B cell (primary cell): Measurements from ENCODE around the gene SORT1.

Experiments
- EZH2 ChIP-seq: IDR thresholded peaks from 2 replicates; pipeline ENCODE4 v1.6.1; 2012; ENCODE audit warnings: borderline replicate concordance, low read depth, mild to moderate bottlenecking, moderate library complexity, low read length; ENCODE audit not compliant: insufficient read depth, poor library complexity, severe bottlenecking
- TF ChIP-seq, protein P1 (sequence below): fragments of 200-600 bp; IDR thresholded peaks from one replicate; pipeline ENCODE4 v1.8.0; 2022; ENCODE audit warnings: antibody characterized with exemption, mild to moderate bottlenecking

DNA sequence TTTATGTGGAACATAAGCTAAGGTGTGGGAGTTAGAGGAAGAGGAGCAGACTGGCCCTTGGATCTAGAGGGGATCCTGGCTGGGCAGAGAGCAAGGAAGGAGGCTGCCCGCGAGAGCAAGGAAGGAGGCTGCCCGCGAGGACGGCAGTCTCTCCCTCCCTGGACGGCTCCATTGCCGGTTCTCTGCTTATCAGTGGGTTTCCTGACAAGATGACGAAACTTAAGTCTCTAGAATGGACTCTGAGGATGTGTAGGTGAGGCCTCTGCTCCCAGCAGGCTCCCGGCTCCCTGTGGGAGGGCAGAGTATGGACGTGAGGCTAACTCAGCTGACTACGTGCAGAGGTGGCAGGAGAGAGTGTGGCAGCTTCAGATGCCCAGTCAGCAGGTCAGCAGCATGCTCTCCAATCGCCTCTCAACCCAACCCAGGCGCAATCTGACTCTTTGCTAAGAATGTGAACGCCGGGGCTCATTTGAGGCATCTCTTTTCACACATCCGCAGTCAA is 97.0 kb downstream of the SORT1 start:
- TF ChIP-seq, protein P1, sequence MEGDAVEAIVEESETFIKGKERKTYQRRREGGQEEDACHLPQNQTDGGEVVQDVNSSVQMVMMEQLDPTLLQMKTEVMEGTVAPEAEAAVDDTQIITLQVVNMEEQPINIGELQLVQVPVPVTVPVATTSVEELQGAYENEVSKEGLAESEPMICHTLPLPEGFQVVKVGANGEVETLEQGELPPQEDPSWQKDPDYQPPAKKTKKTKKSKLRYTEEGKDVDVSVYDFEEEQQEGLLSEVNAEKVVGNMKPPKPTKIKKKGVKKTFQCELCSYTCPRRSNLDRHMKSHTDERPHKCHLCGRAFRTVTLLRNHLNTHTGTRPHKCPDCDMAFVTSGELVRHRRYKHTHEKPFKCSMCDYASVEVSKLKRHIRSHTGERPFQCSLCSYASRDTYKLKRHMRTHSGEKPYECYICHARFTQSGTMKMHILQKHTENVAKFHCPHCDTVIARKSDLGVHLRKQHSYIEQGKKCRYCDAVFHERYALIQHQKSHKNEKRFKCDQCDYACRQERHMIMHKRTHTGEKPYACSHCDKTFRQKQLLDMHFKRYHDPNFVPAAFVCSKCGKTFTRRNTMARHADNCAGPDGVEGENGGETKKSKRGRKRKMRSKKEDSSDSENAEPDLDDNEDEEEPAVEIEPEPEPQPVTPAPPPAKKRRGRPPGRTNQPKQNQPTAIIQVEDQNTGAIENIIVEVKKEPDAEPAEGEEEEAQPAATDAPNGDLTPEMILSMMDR, result no peak
- TF ChIP-seq EZH2, result no peak
